GM12878 (cell line): Measurements from ENCODE around the gene GALE. TPM values are rescaled to one million over a fixed set of nuclear protein-coding genes. Genes with fewer than 3 reads are reported as not detected.

ENCODE experiments used
- ATAC-seq: fragments of 200-7000 bp; cut with Tn5 transposase; 3 replicates; pipeline ENCODE4 v1.9.1; 2020; ENCODE audit warnings: mild to moderate bottlenecking, moderate library complexity
- BruUV-seq: library from RNA; stranded (reverse); fragments of 400-500 nt; replicated peaks from 2 replicates; lab custom pipeline; 2021; lab: Mats Ljungman, UMichigan
- CTCF ChIA-PET: fragments of 300-600 bp; sonication (Branson Sonifier 250); formaldehyde crosslinking; extraction: SDS; loops from one replicate; lab custom pipeline; 2021; ENCODE audit warnings: inconsistent platforms; lab: Yijun Ruan, JAX
- POLR2A ChIA-PET: fragments of 350-600 bp; formaldehyde crosslinking; extraction: SDS; loops from one replicate; lab custom pipeline; 2021; ENCODE audit warnings: inconsistent platforms; lab: Charles Lee
- RAD21 ChIA-PET: fragments of 300-600 bp; sonication (Branson Sonifier 250); formaldehyde crosslinking; loops from one replicate; lab custom pipeline; 2023; ENCODE audit warnings: antibody characterized with exemption; ENCODE audit not compliant: unreplicated experiment; lab: Charles Lee
- SMC1A ChIA-PET: fragments of 300-600 bp; sonication (Branson Sonifier 250); formaldehyde crosslinking; loops from one replicate; lab custom pipeline; 2023; ENCODE audit not compliant: unreplicated experiment, uncharacterized antibody; lab: Charles Lee
- DNase-seq: peaks from one replicate; pipeline ENCODE4 v3.0.0-alpha.2; 2011; ENCODE audit warnings: low read depth, low spot score
- FAIRE-seq: peaks from 3 replicates; lab custom pipeline; 2011; peaks lifted over from hg19 to GRCh38; lab: Jason Lieb, UNC
- H2AFZ ChIP-seq: 2 replicates; pipeline ENCODE4 v1.6.0; 2011; ENCODE audit warnings: low read depth, low read length, control low read depth; ENCODE audit not compliant: control insufficient read depth
- H3K27ac ChIP-seq: 2 replicates; pipeline ENCODE4 v1.5.1; 2011; ENCODE audit warnings: control low read depth; ENCODE audit not compliant: control insufficient read depth, insufficient read depth
- H3K27me3 ChIP-seq, 2 experiments: replicated peaks in 1 of 2; 2 replicates each; pipeline versions ENCODE4 v1.6.0 to v1.6.1; 2011; ENCODE audit warnings: low read length in 1 of 2; ENCODE audit not compliant: control insufficient read depth in 2 of 2, insufficient read depth in 2 of 2
- H3K36me3 ChIP-seq, 2 experiments: 2 replicates each; pipeline ENCODE4 v1.5.1; 2011; ENCODE audit warnings: low read length in 1 of 2; ENCODE audit not compliant: control insufficient read depth in 2 of 2, insufficient read depth in 2 of 2
- H3K4me1 ChIP-seq: 2 replicates; pipeline ENCODE4 v1.6.1; 2011; ENCODE audit warnings: mild to moderate bottlenecking, low read length, moderate library complexity, mixed read lengths; ENCODE audit not compliant: control insufficient read depth, insufficient read depth
- H3K4me2 ChIP-seq: 2 replicates; pipeline ENCODE4 v1.6.0; 2011; ENCODE audit warnings: control low read depth; ENCODE audit not compliant: control insufficient read depth, insufficient read depth
- H3K4me3 ChIP-seq: fragments of 200-600 bp; sonication (generic); 2 replicates; pipeline ENCODE4 v1.5.1; 2016
- H3K79me2 ChIP-seq: 2 replicates; pipeline ENCODE4 v1.6.0; 2011; ENCODE audit warnings: low read length; ENCODE audit not compliant: control insufficient read depth, insufficient read depth
- H3K9ac ChIP-seq: 2 replicates; pipeline ENCODE4 v1.8.0; 2011; ENCODE audit warnings: low read length, control low read depth, mixed read lengths; ENCODE audit not compliant: control insufficient read depth, insufficient read depth
- H3K9me3 ChIP-seq: replicated peaks from 3 replicates; pipeline ENCODE4 v1.5.1; 2011; ENCODE audit warnings: mild to moderate bottlenecking, low read length; ENCODE audit not compliant: control insufficient read depth, insufficient read depth
- H4K20me1 ChIP-seq: 2 replicates; pipeline ENCODE4 v1.6.0; 2011; ENCODE audit not compliant: control insufficient read depth, insufficient read depth
- MXI1 ChIP-seq: fragments of 150-350 bp; IDR thresholded peaks from 2 replicates; pipeline ENCODE4 v1.6.1; 2011; ENCODE audit warnings: low read depth, mild to moderate bottlenecking, inconsistent platforms, low read length, improper control_type of control experiment
- POLR2A ChIP-seq: IDR thresholded peaks from 2 replicates; pipeline ENCODE4 v1.6.1; 2011; ENCODE audit warnings: low read depth, mild to moderate bottlenecking, low read length
- SIX5 ChIP-seq: IDR thresholded peaks from 2 replicates; pipeline ENCODE4 v1.6.1; 2011; ENCODE audit warnings: mild to moderate bottlenecking, low read depth, low read length, moderate library complexity; ENCODE audit not compliant: severe bottlenecking
- ZSCAN29 ChIP-seq: fragments of 450-650 bp; IDR thresholded peaks from 2 replicates; pipeline ENCODE4 v1.6.1; 2017; ENCODE audit warnings: mild to moderate bottlenecking, moderate library complexity
- WGBS: methylation state at CpG from one replicate; pipeline ENCODE4 v1.1.6; 2016; ENCODE audit warnings: low lambda C conversion rate; ENCODE audit not compliant: insufficient replicate concordance, insufficient coverage; ENCODE audit errors: missing lambda C conversion rate; 5-methylcytosine and 5-hydroxymethylcytosine counted together
- in situ Hi-C: fragments of 300-500 bp; cut with MboI; formaldehyde crosslinking; loops from 9 replicates; pipeline ENCODE4 v1.14.3; 2018; ENCODE audit warnings: mixed read lengths
- intact Hi-C: fragments of 100-400 bp; cut with micrococcal nuclease; formaldehyde crosslinking; loops from one replicate; pipeline ENCODE4 v1.14.2; 2022; ENCODE audit not compliant: unreplicated experiment
- polyA plus RNA-seq, 11 experiments: library from polyadenylated mRNA; depleted of rRNA in 4 of 11; unstranded in 6 of 11; stranded (reverse) in 5 of 11; fragments of >200 nt; fragmentation: Nextera tagmentation in 4 of 11; fragmentation: Illumina TruSeq in 1 of 11; extraction: Ambion mirVana in 4 of 11; extraction: Trizol in 1 of 11; gene quantifications; 1 replicate in 1 of 11; 2 replicates in 10 of 11; pipeline versions ENCODE4 v1.2.1 to v1.2.3, GENCODE V29; 2011 to 2016; ENCODE audit warnings: inconsistent platforms in 2 of 11, missing spikeins in 2 of 11, low read depth in 1 of 11
- total RNA-seq, 4 experiments: library from RNA; depleted of rRNA in 3 of 4; stranded (reverse); fragments of >200 nt in 3 of 4; fragmentation: Illumina TruSeq in 1 of 4; extraction: Trizol in 1 of 4; gene quantifications; 2 replicates each; pipeline versions ENCODE4 v1.2.1 to v1.2.3, GENCODE V29; 2013 to 2021
- TF ChIP-seq, protein P1 (sequence below): fragments of 450-650 bp; IDR thresholded peaks from 2 replicates; pipeline ENCODE4 v1.6.1; 2014; ENCODE audit warnings: mild to moderate bottlenecking
- TF ChIP-seq, protein P2 (sequence below): fragments of 450-650 bp; IDR thresholded peaks from 2 replicates; pipeline ENCODE4 v1.6.1; 2016; ENCODE audit warnings: mild to moderate bottlenecking
- TF ChIP-seq, protein P3 (sequence below): fragments of 450-650 bp; IDR thresholded peaks from 2 replicates; pipeline ENCODE4 v1.6.1; 2017; ENCODE audit warnings: low read depth, mild to moderate bottlenecking, moderate library complexity

The GALE gene
- total and polyA plus RNA-seq, 10 of the 15 experiments (the other 5 are each of a cell fraction or from before 2014, with no cell fraction given) = 4.2 to 93.7 (median 40.4) TPM

DNA sequence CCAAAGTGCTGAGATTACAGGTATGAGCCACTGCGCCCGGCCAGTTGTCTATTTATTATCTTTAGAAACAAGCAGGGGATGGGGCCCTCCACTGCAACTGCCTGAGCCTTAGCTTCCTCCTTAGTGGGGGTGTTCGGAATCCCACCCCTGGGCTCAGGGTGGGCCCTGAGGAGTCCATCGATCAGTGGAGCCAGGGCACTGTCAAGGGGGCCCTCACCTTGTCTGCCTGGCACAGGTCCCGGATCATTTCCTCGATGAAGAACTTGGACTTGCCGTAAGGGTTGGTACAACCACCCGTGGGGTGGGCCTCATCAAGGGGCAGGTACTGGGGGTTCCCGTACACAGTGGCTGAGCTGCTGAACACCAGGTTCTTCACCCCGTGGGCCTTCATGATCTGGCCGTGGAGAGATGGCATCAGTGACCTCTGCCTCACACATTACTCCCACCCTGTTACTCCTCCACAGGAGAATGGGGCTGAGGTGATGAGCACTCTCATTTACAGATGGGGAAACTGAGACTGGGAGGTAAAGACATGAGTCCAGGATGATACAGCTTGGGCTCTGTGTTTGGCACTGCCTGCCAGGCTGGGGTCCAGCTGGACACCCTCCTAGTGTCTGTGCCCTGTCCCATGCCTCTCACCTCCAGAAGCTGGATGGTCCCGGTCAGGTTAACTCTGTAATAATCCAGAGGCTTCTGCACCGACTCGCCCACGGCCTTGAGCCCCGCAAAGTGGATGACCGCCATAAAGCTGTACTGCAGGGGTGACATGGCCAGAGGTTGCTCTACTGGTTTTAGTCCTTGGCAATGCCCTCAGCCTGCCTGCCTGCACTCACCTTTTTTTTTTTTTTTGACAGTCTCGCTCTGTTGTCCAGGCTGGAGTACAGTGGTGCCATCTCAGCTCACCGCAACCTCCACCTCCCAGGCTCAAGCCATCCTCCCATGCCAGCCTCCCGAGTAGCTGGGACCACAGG is 2.8 kb downstream of the GALE start:
- Histone ChIP-seq H3K9ac (no peak overlapping the region), H3K9me3 (no peaks in the 10 kb centered on the region), H4K20me1 (no peaks in the 10 kb centered on the region), H3K27ac (no peak overlapping the region), H3K27me3 (no peaks in the 10 kb centered on the region), H3K4me2 (no peak overlapping the region), H2AFZ (no peak overlapping the region), H3K36me3 (peaks cover 4 to 16% of the 10 kb centered on the region in 2 experiments; a peak in 3 of 4 replicates), H3K79me2 (peaks cover 13% of the 10 kb centered on the region), H3K4me3 (no peak overlapping the region), H3K4me1 (peaks cover 9% of the 10 kb centered on the region)
- POLR2A ChIA-PET = interaction anchor here (1.0 kb wide), 1 partner anchor 11 kb away, joined by 4 read pairs; no protein-coding TSS in a partner anchor
- CTCF ChIA-PET = interaction anchor here (0.6 to 2.2 kb wide), 6 partner anchors 8 to 112 kb away, joined by 3 to 12 read pairs (median 4); no protein-coding TSS in a partner anchor
- intact Hi-C loops = no loop called here
- TF ChIP-seq POLR2A = 0 out of 2 replicates have a peak, but pooled peaks have one; percentile 16
- no peak for TF ChIP-seq SIX5
- TF ChIP-seq, protein P1, sequence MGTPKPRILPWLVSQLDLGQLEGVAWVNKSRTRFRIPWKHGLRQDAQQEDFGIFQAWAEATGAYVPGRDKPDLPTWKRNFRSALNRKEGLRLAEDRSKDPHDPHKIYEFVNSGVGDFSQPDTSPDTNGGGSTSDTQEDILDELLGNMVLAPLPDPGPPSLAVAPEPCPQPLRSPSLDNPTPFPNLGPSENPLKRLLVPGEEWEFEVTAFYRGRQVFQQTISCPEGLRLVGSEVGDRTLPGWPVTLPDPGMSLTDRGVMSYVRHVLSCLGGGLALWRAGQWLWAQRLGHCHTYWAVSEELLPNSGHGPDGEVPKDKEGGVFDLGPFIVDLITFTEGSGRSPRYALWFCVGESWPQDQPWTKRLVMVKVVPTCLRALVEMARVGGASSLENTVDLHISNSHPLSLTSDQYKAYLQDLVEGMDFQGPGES = no peak
- no peak for TF ChIP-seq ZSCAN29
- TF ChIP-seq, protein P2, sequence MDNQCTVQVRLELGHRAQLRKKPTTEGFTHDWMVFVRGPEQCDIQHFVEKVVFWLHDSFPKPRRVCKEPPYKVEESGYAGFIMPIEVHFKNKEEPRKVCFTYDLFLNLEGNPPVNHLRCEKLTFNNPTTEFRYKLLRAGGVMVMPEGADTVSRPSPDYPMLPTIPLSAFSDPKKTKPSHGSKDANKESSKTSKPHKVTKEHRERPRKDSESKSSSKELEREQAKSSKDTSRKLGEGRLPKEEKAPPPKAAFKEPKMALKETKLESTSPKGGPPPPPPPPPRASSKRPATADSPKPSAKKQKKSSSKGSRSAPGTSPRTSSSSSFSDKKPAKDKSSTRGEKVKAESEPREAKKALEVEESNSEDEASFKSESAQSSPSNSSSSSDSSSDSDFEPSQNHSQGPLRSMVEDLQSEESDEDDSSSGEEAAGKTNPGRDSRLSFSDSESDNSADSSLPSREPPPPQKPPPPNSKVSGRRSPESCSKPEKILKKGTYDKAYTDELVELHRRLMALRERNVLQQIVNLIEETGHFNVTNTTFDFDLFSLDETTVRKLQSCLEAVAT = no peak
- TF ChIP-seq, protein P3, sequence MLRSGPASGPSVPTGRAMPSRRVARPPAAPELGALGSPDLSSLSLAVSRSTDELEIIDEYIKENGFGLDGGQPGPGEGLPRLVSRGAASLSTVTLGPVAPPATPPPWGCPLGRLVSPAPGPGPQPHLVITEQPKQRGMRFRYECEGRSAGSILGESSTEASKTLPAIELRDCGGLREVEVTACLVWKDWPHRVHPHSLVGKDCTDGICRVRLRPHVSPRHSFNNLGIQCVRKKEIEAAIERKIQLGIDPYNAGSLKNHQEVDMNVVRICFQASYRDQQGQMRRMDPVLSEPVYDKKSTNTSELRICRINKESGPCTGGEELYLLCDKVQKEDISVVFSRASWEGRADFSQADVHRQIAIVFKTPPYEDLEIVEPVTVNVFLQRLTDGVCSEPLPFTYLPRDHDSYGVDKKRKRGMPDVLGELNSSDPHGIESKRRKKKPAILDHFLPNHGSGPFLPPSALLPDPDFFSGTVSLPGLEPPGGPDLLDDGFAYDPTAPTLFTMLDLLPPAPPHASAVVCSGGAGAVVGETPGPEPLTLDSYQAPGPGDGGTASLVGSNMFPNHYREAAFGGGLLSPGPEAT = no peak
- TF ChIP-seq MXI1 = no peak
- in situ Hi-C loops = loop anchor here (25.0 kb wide), 1 partner anchor 1440 kb away; the partner anchor contains the start of genes RSRP1 and SYF2
- no TSS peak for BruUV-seq
- SMC1A ChIA-PET = no interaction called here
- FAIRE-seq (no peak), ATAC-seq (no peak), DNase-seq (no peak)
- 91% methylated on average over 18 of the region's 20 CpGs for WGBS
- RAD21 ChIA-PET = interaction anchor here (0.5 kb wide), 1 partner anchor 127 kb away, joined by 3 read pairs; no protein-coding TSS in a partner anchor
